H1 (cell line): ENCODE data around the gene NGEF. TPM values are rescaled to one million over a fixed set of nuclear protein-coding genes. Genes with fewer than 3 reads are reported as not detected.

Source experiments
- CTCF ChIA-PET: fragments of 300-600 bp; sonication (Branson Sonifier 250); formaldehyde crosslinking; loops from one replicate; lab custom pipeline; 2021; ENCODE audit not compliant: partially characterized antibody; lab: Charles Lee
- POLR2A ChIA-PET: fragments of 300-600 bp; sonication (Branson Sonifier 250); formaldehyde crosslinking; loops from one replicate; lab custom pipeline; 2021; ENCODE audit warnings: inconsistent platforms; ENCODE audit not compliant: partially characterized antibody; lab: Charles Lee
- DNase-seq, 2 experiments: peaks; one replicate each; pipeline versions ENCODE4 v3.0.0 to v3.0.0-alpha.2; 2010 to 2022; ENCODE audit warnings: low spot score in 2 of 2, low read depth in 1 of 2, mixed read lengths in 1 of 2
- FAIRE-seq: peaks from 2 replicates; lab custom pipeline; 2011; peaks lifted over from hg19 to GRCh38; lab: Jason Lieb, UNC
- H2AFZ ChIP-seq: 2 replicates; pipeline ENCODE4 v1.8.1; 2012; ENCODE audit warnings: low read length, inconsistent platforms
- H2AK5ac ChIP-seq: 2 replicates; pipeline ENCODE4 v1.6.1; 2013; ENCODE audit warnings: low read depth, low read length
- H2BK120ac ChIP-seq: replicated peaks from 2 replicates; pipeline ENCODE3; 2013; ENCODE audit warnings: low read depth, low read length, inconsistent platforms
- H2BK12ac ChIP-seq: 2 replicates; pipeline ENCODE4 v1.6.1; 2013; ENCODE audit warnings: low read depth, low read length
- H2BK15ac ChIP-seq: 2 replicates; pipeline ENCODE4 v1.6.1; 2013; ENCODE audit warnings: low read length
- H2BK20ac ChIP-seq: 2 replicates; pipeline ENCODE4 v1.6.1; 2013; ENCODE audit warnings: low read length
- H2BK5ac ChIP-seq: 2 replicates; pipeline ENCODE4 v1.6.1; 2013; ENCODE audit warnings: low read depth, low read length
- H3K14ac ChIP-seq: 2 replicates; pipeline ENCODE4 v1.6.1; 2013; ENCODE audit warnings: inconsistent platforms; ENCODE audit not compliant: insufficient read length
- H3K18ac ChIP-seq: 2 replicates; pipeline ENCODE4 v1.6.1; 2013; ENCODE audit warnings: low read length; ENCODE audit errors: extremely low read depth
- H3K23ac ChIP-seq: 2 replicates; pipeline ENCODE4 v1.6.1; 2013; ENCODE audit warnings: inconsistent platforms; ENCODE audit not compliant: insufficient read length
- H3K23me2 ChIP-seq: 2 replicates; pipeline ENCODE4 v1.6.1; 2013; ENCODE audit warnings: low read depth, low read length
- H3K27ac ChIP-seq: 2 replicates; pipeline ENCODE4 v1.6.1; 2011; ENCODE audit warnings: low read depth, low read length, inconsistent platforms
- H3K27me3 ChIP-seq, 4 experiments: replicated peaks in 1 of 4; 1 replicate in 1 of 4; 2 replicates in 3 of 4; pipeline versions ENCODE4 v1.6.1 to v1.8.1; 2011 to 2013; ENCODE audit warnings: low read length in 3 of 4, mild to moderate bottlenecking in 3 of 4, inconsistent platforms in 2 of 4, mixed read lengths in 2 of 4, moderate library complexity in 1 of 4; ENCODE audit not compliant: control insufficient read depth in 3 of 4, insufficient read depth in 3 of 4; ENCODE audit errors: extremely low read depth in 1 of 4
- H3K36me3 ChIP-seq, 4 experiments: 2 replicates each; pipeline versions ENCODE4 v1.6.1 to v1.8.1; 2011 to 2013; ENCODE audit warnings: mild to moderate bottlenecking in 4 of 4, low read length in 3 of 4, moderate library complexity in 2 of 4, control low read depth in 1 of 4, inconsistent platforms in 1 of 4; ENCODE audit not compliant: insufficient read depth in 4 of 4, control insufficient read depth in 2 of 4
- H3K4ac ChIP-seq: replicated peaks from 2 replicates; pipeline ENCODE3; 2013; ENCODE audit warnings: low read length, low read depth, mixed read lengths, inconsistent platforms; ENCODE audit not compliant: insufficient read length
- H3K4me1 ChIP-seq, 4 experiments: replicated peaks in 1 of 4; 1 replicate in 1 of 4; 2 replicates in 3 of 4; pipeline versions ENCODE4 v1.6.1 to v1.8.1; 2011 to 2013; ENCODE audit warnings: low read length in 3 of 4, inconsistent platforms in 2 of 4, mixed read lengths in 1 of 4; ENCODE audit not compliant: insufficient read depth in 4 of 4, control insufficient read depth in 3 of 4
- H3K4me2 ChIP-seq, 2 experiments: 2 replicates each; pipeline versions ENCODE4 v1.6.1 to v1.8.1; 2011 to 2013; ENCODE audit warnings: low read depth in 2 of 2, low read length in 2 of 2, control low read depth in 1 of 2, inconsistent platforms in 1 of 2, mild to moderate bottlenecking in 1 of 2; ENCODE audit not compliant: insufficient read depth in 1 of 2
- H3K4me3 ChIP-seq, 4 experiments: fragments of 200-600, 300-600 bp in 1 of 4; sonication (generic), shearing (Covaris generic), sonication (Bioruptor Twin) in 1 of 4; 2 replicates each; pipeline versions ENCODE4 v1.5.1 to v1.8.1; 2011 to 2016; ENCODE audit warnings: low read length in 4 of 4, low read depth in 3 of 4, control low read depth in 2 of 4, inconsistent platforms in 2 of 4, mild to moderate bottlenecking in 2 of 4, mixed read lengths in 1 of 4, moderate library complexity in 1 of 4; ENCODE audit not compliant: insufficient read depth in 2 of 4; ENCODE audit errors: extremely low read depth in 1 of 4
- H3K56ac ChIP-seq: replicated peaks from 2 replicates; pipeline ENCODE3; 2013; ENCODE audit warnings: low read depth, mild to moderate bottlenecking, mixed read lengths, low read length, inconsistent platforms; ENCODE audit not compliant: insufficient read length
- H3K79me1 ChIP-seq: 2 replicates; pipeline ENCODE4 v1.6.1; 2013; ENCODE audit warnings: low read depth, low read length, control low read depth
- H3K79me2 ChIP-seq, 2 experiments: 2 replicates each; pipeline versions ENCODE4 v1.6.1 to v1.8.1; 2012 to 2013; ENCODE audit warnings: low read length in 2 of 2, mild to moderate bottlenecking in 2 of 2, inconsistent platforms in 1 of 2; ENCODE audit not compliant: insufficient read depth in 2 of 2, control insufficient read depth in 1 of 2
- H3K9ac ChIP-seq, 4 experiments: replicated peaks in 1 of 4; 1 replicate in 1 of 4; 2 replicates in 3 of 4; pipeline versions ENCODE4 v1.6.1 to v1.8.1; 2011 to 2013; ENCODE audit warnings: low read depth in 3 of 4, low read length in 3 of 4, control low read depth in 2 of 4, mild to moderate bottlenecking in 2 of 4, moderate library complexity in 2 of 4, inconsistent platforms in 1 of 4; ENCODE audit errors: extremely low read depth in 1 of 4
- H3K9me3 ChIP-seq, 2 experiments: 2 replicates each; pipeline versions ENCODE4 v1.6.1 to v1.8.1; 2012 to 2013; ENCODE audit warnings: mild to moderate bottlenecking in 2 of 2, moderate library complexity in 2 of 2, control low read depth in 1 of 2, inconsistent platforms in 1 of 2, low read depth in 1 of 2, low read length in 1 of 2, mixed read lengths in 1 of 2; ENCODE audit not compliant: insufficient read depth in 2 of 2
- H4K20me1 ChIP-seq, 2 experiments: replicated peaks in 1 of 2; 2 replicates each; pipeline versions ENCODE3 to v1.8.1; 2011 to 2013; ENCODE audit warnings: inconsistent platforms in 2 of 2, low read length in 2 of 2, mild to moderate bottlenecking in 1 of 2; ENCODE audit not compliant: insufficient read depth in 2 of 2, control insufficient read depth in 1 of 2
- H4K5ac ChIP-seq: 2 replicates; pipeline ENCODE4 v1.6.1; 2013; ENCODE audit warnings: low read length, low read depth, mixed read lengths, inconsistent platforms; ENCODE audit not compliant: insufficient read length
- H4K8ac ChIP-seq: 2 replicates; pipeline ENCODE4 v1.8.0; 2013; ENCODE audit warnings: mild to moderate bottlenecking, moderate library complexity, low read length, inconsistent platforms; ENCODE audit not compliant: insufficient read depth; ENCODE audit errors: extremely low read depth
- H4K91ac ChIP-seq: replicated peaks from 2 replicates; pipeline ENCODE3; 2013; ENCODE audit warnings: low read length, mixed read lengths, inconsistent platforms; ENCODE audit not compliant: insufficient read length
- ATF2 ChIP-seq: IDR thresholded peaks from 2 replicates; pipeline ENCODE4 v1.6.1; 2012; ENCODE audit warnings: low read length, inconsistent platforms
- BACH1 ChIP-seq: IDR thresholded peaks from 2 replicates; pipeline ENCODE4 v1.6.1; 2012; ENCODE audit warnings: low read length, improper control_type of control experiment
- BCL11A ChIP-seq, 2 experiments: IDR thresholded peaks; one replicate each; pipeline ENCODE4 v1.6.1; 2011; ENCODE audit warnings: low read depth in 2 of 2, low read length in 2 of 2, mild to moderate bottlenecking in 2 of 2
- CBX5 ChIP-seq: fragments of 300-800, 300-1000 bp; sonication (generic); IDR thresholded peaks from 2 replicates; pipeline ENCODE4 v1.7.1; 2016; ENCODE audit warnings: antibody characterized with exemption, low read length, low read depth
- CHD2 ChIP-seq: IDR thresholded peaks from 2 replicates; pipeline ENCODE4 v1.6.1; 2012; ENCODE audit warnings: low read length, improper control_type of control experiment
- EP300 ChIP-seq, 2 experiments: IDR thresholded peaks; 1 replicate in 1 of 2; 2 replicates in 1 of 2; pipeline ENCODE4 v1.6.1; 2011 to 2012; ENCODE audit warnings: low read depth in 2 of 2, low read length in 2 of 2, mild to moderate bottlenecking in 2 of 2, borderline replicate concordance in 1 of 2, inconsistent platforms in 1 of 2, moderate library complexity in 1 of 2
- JUND ChIP-seq: IDR thresholded peaks from 2 replicates; pipeline ENCODE4 v1.6.1; 2011; ENCODE audit warnings: mild to moderate bottlenecking, improper control_type of control experiment, low read length
- NANOG ChIP-seq: IDR thresholded peaks from 2 replicates; pipeline ENCODE4 v1.6.1; 2011; ENCODE audit warnings: low read length, low read depth, mild to moderate bottlenecking, inconsistent platforms; ENCODE audit not compliant: insufficient read depth, poor library complexity, severe bottlenecking
- SP1 ChIP-seq: IDR thresholded peaks from 2 replicates; pipeline ENCODE4 v1.6.1; 2011; ENCODE audit warnings: low read depth, low read length
- TBP ChIP-seq: IDR thresholded peaks from 2 replicates; pipeline ENCODE4 v1.6.1; 2011; ENCODE audit warnings: low read depth, low read length, improper control_type of control experiment
- YY1 ChIP-seq: IDR thresholded peaks from 2 replicates; pipeline ENCODE4 v1.6.1; 2011; ENCODE audit warnings: low read depth, mild to moderate bottlenecking, low read length
- WGBS, 2 experiments: shearing (Covaris generic) in 1 of 2; methylation state at CpG; one replicate each; pipeline versions ENCODE4 v1.1.6 to v1.1.7; 2013 to 2015; ENCODE audit warnings: low lambda C conversion rate in 2 of 2, mixed read lengths in 2 of 2, inconsistent platforms in 1 of 2, low coverage in 1 of 2, missing lambda C conversion rate in 1 of 2; ENCODE audit not compliant: insufficient replicate concordance in 2 of 2, insufficient coverage in 1 of 2, insufficient read length in 1 of 2; ENCODE audit errors: extremely low coverage in 1 of 2, missing lambda C conversion rate in 1 of 2; 5-methylcytosine and 5-hydroxymethylcytosine counted together
- polyA plus RNA-seq, 7 experiments: library from polyadenylated mRNA; depleted of rRNA in 3 of 7; stranded (reverse) in 5 of 7; unstranded in 2 of 7; fragments of >200 nt in 5 of 7; fragments of 200-250 nt in 2 of 7; gene quantifications; 1 replicate in 5 of 7; 2 replicates in 1 of 7; 4 replicates in 1 of 7; pipeline versions ENCODE4 v1.2.1 to v1.2.3, GENCODE V29; 2011 to 2013; ENCODE audit warnings: missing spikeins in 2 of 7, mixed read lengths in 2 of 7
- total RNA-seq: library from RNA; stranded (reverse); fragmentation: NEBNext Ultra II Directional; extraction: Animal tissue kit (Norgen Biotek cat#: 25700); gene quantifications from 2 replicates; pipeline ENCODE4 v1.2.1, GENCODE V29; 2021

Gene NGEF
- total and polyA plus RNA-seq, 2 of the 8 experiments (the other 6 are each of a cell fraction or from before 2014, with no cell fraction given), result 2.7 to 3.2 TPM

DNA sequence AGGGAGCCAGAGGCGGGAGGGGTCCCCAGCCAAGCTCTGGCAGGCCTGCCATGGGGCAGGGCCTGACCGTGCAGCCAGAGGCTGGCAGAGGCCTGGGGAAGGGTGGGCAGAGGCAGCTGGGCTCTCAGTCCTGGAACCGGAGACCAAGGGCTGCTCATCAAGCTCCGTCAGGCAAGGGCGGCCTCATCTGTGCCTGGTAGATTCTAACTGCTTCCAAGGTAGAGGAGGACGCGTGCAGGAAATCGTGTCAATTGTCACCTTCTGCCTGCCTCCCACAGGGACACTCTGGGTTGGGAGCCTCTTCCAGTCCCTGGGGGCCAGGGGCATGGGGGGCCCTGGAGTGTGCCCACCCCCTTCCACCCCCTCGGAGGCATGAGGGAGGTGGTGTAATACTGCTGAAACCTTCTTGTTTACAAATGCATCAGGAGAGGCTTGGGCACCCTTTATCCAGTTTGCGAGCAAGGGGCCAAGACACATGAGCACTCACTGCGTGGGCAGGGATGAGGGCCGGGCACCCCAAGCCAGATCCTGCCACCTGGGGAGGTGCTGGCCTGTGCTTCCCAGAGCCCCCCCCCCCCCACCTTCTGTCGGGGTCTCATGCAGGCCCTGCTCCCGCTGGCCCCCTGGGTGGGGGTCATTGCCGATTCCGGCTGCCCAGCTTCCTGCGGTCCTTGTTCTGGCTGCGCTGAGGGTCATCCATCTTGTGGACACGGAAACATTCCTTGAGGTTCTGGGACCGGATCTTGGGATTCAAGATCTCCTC lies 134.0 kb downstream of the NGEF start:
- Histone ChIP-seq H2AK5ac (no peak overlapping the region), H3K56ac (no peak overlapping the region), H3K14ac (no peak overlapping the region), H2AFZ (no peak overlapping the region), H3K4me3 (no peak overlapping the region), H3K79me1 (no peaks in the 10 kb centered on the region), H2BK12ac (no peak overlapping the region), H3K23me2 (peaks cover 12% of the 10 kb centered on the region; the same call in 1 of the 2 replicates), H3K27me3 (peaks cover 0 to 25% (median 18%) of the 10 kb centered on the region in 4 experiments; a peak in 5 of 7 replicates), H4K5ac (no peak overlapping the region), H3K4ac (no peak overlapping the region), H2BK15ac (no peak overlapping the region; the same call in 1 of the 2 replicates), H2BK5ac (no peak overlapping the region), H4K91ac (no peak overlapping the region), H3K36me3 (no peaks in the 10 kb centered on the region), H3K4me1 (peaks cover 0 to 4% (median 1%) of the 10 kb centered on the region in 4 experiments; a peak in 3 of 7 replicates), H3K9me3 (no peaks in the 10 kb centered on the region), H3K79me2 (no peaks in the 10 kb centered on the region), H3K18ac (no peak overlapping the region), H4K20me1 (peaks cover 0 to 4% of the 10 kb centered on the region in 2 experiments), H4K8ac (no peak overlapping the region; the same call in 1 of the 2 replicates), H3K9ac (no peak overlapping the region), H3K27ac (no peak overlapping the region), H3K4me2 (no peak overlapping the region), H2BK120ac (no peak overlapping the region), H3K23ac (no peak overlapping the region), H2BK20ac (no peak overlapping the region)
- no peak for FAIRE-seq
- POLR2A ChIA-PET, result interaction anchor here (0.6 kb wide), 1 partner anchor 109 kb away, joined by 3 read pairs; no protein-coding TSS in a partner anchor
- WGBS, 2 experiments, result 87% methylated on average over 18 of the region's 20 CpGs; no CpG with 5 or more reads in 1 of the 2 experiments
- CTCF ChIA-PET, result interaction anchor here (0.5 to 1.6 kb wide), 7 partner anchors 9 to 181 kb away, joined by 3 to 5 read pairs (median 3); partner anchors contain the start of gene INPP5D
- DNase-seq, result no peak
- TF ChIP-seq CHD2 (no peak), BCL11A (IDR thresholded peaks at IDR 0.05; ENCODE audit: low read depth in 2 of 2, low read length in 2 of 2) (no peak), TBP (no peak), SP1 (no peak), BACH1 (no peak), JUND (no peak), NANOG (no peak), ATF2 (no peak), YY1 (no peak), CBX5 (no peak), EP300 (IDR thresholded peaks at IDR 0.05; ENCODE audit: borderline replicate concordance in 1 of 2, low read depth in 2 of 2, low read length in 2 of 2) (no peak)
